Endothelial cell of umbilical vein (primary cell): Measurements from ENCODE around the gene SPEN. TPM values are rescaled to one million over a fixed set of nuclear protein-coding genes. Genes with fewer than 3 reads are reported as not detected.

ENCODE experiments used
- BruUV-seq: library from RNA; stranded (reverse); fragments of 400-500 nt; replicated peaks from 2 replicates; lab custom pipeline; 2021; lab: Mats Ljungman, UMichigan
- CTCF ChIA-PET: fragments of 300-600, 350-600 bp; sonication (Branson Sonifier 250); formaldehyde crosslinking; loops from one replicate; lab custom pipeline; 2021; ENCODE audit warnings: antibody characterized with exemption, inconsistent platforms; lab: Charles Lee
- POLR2A ChIA-PET: fragments of 300-600, 350-600 bp; sonication (Branson Sonifier 250); formaldehyde crosslinking; loops from one replicate; lab custom pipeline; 2021; ENCODE audit warnings: antibody characterized with exemption, inconsistent platforms; lab: Charles Lee
- DNase-seq: peaks from one replicate; pipeline ENCODE4 v3.0.0-alpha.2; 2011; ENCODE audit warnings: low read depth, low spot score
- FAIRE-seq: peaks from 2 replicates; lab custom pipeline; 2011; peaks lifted over from hg19 to GRCh38; lab: Jason Lieb, UNC
- H2AFZ ChIP-seq: 2 replicates; pipeline ENCODE4 v1.6.0; 2012; ENCODE audit warnings: low read depth, low read length, control low read depth, inconsistent platforms
- H3K27ac ChIP-seq: 2 replicates; pipeline ENCODE4 v1.5.1; 2011; ENCODE audit warnings: low read depth, mild to moderate bottlenecking, control low read depth, low read length, moderate library complexity; ENCODE audit not compliant: insufficient read depth
- H3K27me3 ChIP-seq, 2 experiments: 2 replicates each; pipeline versions ENCODE4 v1.6.0 to v1.6.1; 2011; ENCODE audit warnings: low read length in 2 of 2, mixed read lengths in 1 of 2; ENCODE audit not compliant: control insufficient read depth in 2 of 2, insufficient read depth in 2 of 2
- H3K36me3 ChIP-seq, 2 experiments: 2 replicates in 1 of 2; 3 replicates in 1 of 2; pipeline ENCODE4 v1.5.1; 2011; ENCODE audit warnings: low read length in 2 of 2, mild to moderate bottlenecking in 1 of 2, moderate library complexity in 1 of 2; ENCODE audit not compliant: control insufficient read depth in 2 of 2, insufficient read depth in 2 of 2; ENCODE audit errors: extremely low read depth in 1 of 2
- H3K4me1 ChIP-seq: 3 replicates; pipeline ENCODE4 v1.5.1; 2011; ENCODE audit warnings: mild to moderate bottlenecking, low read length; ENCODE audit not compliant: control insufficient read depth, insufficient read depth; ENCODE audit errors: extremely low read depth
- H3K4me2 ChIP-seq: 2 replicates; pipeline ENCODE4 v1.6.1; 2011; ENCODE audit warnings: low read length, control low read depth, mixed read lengths; ENCODE audit not compliant: insufficient read depth
- H3K4me3 ChIP-seq, 3 experiments: fragments of 200-600 bp in 1 of 3; sonication (generic), shearing (Covaris generic) in 1 of 3; replicated peaks in 1 of 3; 2 replicates each; pipeline ENCODE4 v1.5.1; 2011 to 2016; ENCODE audit warnings: control low read depth in 3 of 3, low read length in 3 of 3, mild to moderate bottlenecking in 2 of 3, inconsistent platforms in 1 of 3, low read depth in 1 of 3, moderate library complexity in 1 of 3; ENCODE audit not compliant: insufficient read depth in 1 of 3
- H3K79me2 ChIP-seq: 2 replicates; pipeline ENCODE4 v1.6.0; 2012; ENCODE audit warnings: low read length, inconsistent platforms; ENCODE audit not compliant: control insufficient read depth, insufficient read depth
- H3K9ac ChIP-seq: replicated peaks from 2 replicates; pipeline ENCODE3; 2011; ENCODE audit warnings: low read length, control low read depth; ENCODE audit not compliant: insufficient read depth; ENCODE audit errors: extremely low read depth
- H3K9me1 ChIP-seq: replicated peaks from 3 replicates; pipeline ENCODE4 v1.6.0; 2011; ENCODE audit warnings: mild to moderate bottlenecking, low read length; ENCODE audit not compliant: control insufficient read depth, insufficient read depth; ENCODE audit errors: extremely low read depth
- H3K9me3 ChIP-seq: replicated peaks from 2 replicates; pipeline ENCODE4 v1.5.1; 2012; ENCODE audit warnings: low read length, inconsistent platforms; ENCODE audit not compliant: control insufficient read depth, insufficient read depth
- H4K20me1 ChIP-seq: replicated peaks from 2 replicates; pipeline ENCODE3; 2011; ENCODE audit warnings: mild to moderate bottlenecking, low read length; ENCODE audit not compliant: control insufficient read depth, insufficient read depth; ENCODE audit errors: extremely low read depth
- CTCF ChIP-seq, 2 donors: IDR thresholded peaks; 1 replicate in 1 of 2; 2 replicates in 1 of 2; pipeline ENCODE4 v1.5.1; 2011; ENCODE audit warnings: low read length in 2 of 2, mild to moderate bottlenecking in 2 of 2, moderate library complexity in 2 of 2, control low read depth in 1 of 2, inconsistent platforms in 1 of 2, low read depth in 1 of 2; ENCODE audit not compliant: insufficient read depth in 1 of 2; ENCODE audit errors: extremely low read depth in 1 of 2
- EZH2 ChIP-seq: IDR thresholded peaks from 2 replicates; pipeline ENCODE4 v1.6.1; 2012; ENCODE audit warnings: borderline replicate concordance, low read depth, mild to moderate bottlenecking, moderate library complexity, low read length, inconsistent platforms; ENCODE audit not compliant: severe bottlenecking
- FOS ChIP-seq: IDR thresholded peaks from 2 replicates; pipeline ENCODE4 v1.6.1; 2011; ENCODE audit warnings: mild to moderate bottlenecking, low read length, moderate library complexity, borderline replicate concordance; ENCODE audit not compliant: insufficient read depth
- GATA2 ChIP-seq: IDR thresholded peaks from 2 replicates; pipeline ENCODE4 v1.7.0; 2011; ENCODE audit warnings: low read depth, mild to moderate bottlenecking, moderate library complexity, mixed read lengths, low read length; ENCODE audit not compliant: insufficient read length, insufficient read depth
- JUN ChIP-seq: IDR thresholded peaks from 2 replicates; pipeline ENCODE4 v1.6.1; 2011; ENCODE audit warnings: borderline replicate concordance, low read depth; ENCODE audit not compliant: insufficient read length, insufficient read depth
- MAX ChIP-seq: IDR thresholded peaks from 2 replicates; pipeline ENCODE4 v1.6.1; 2011; ENCODE audit not compliant: insufficient read depth, insufficient read length
- MYC ChIP-seq: IDR thresholded peaks from one replicate; pipeline ENCODE4 v1.6.1; 2011; ENCODE audit warnings: mild to moderate bottlenecking, low read depth, low read length
- POLR2A ChIP-seq: IDR thresholded peaks from 2 replicates; pipeline ENCODE4 v1.6.1; 2012; ENCODE audit warnings: low read depth, mild to moderate bottlenecking, control low read depth, low read length
- POLR2AphosphoS5 ChIP-seq: IDR thresholded peaks from 2 replicates; pipeline ENCODE4 v1.6.1; 2012; ENCODE audit warnings: low read depth, mild to moderate bottlenecking, control low read depth, low read length, moderate library complexity; ENCODE audit not compliant: insufficient read depth
- dilution Hi-C: fragments of 300-500 bp; cut with MboI; formaldehyde crosslinking; loops from one replicate; pipeline ENCODE4 v1.15.0; 2019; ENCODE audit warnings: low sequenced_read_pairs; ENCODE audit not compliant: extremely low pct_ligation_motif_present
- intact Hi-C: fragments of 100-400 bp; cut with micrococcal nuclease; formaldehyde crosslinking; loops from one replicate; pipeline ENCODE4 v1.10.0; 2022
- polyA plus RNA-seq, 4 experiments: library from polyadenylated mRNA; depleted of rRNA in 3 of 4; stranded (reverse) in 3 of 4; unstranded in 1 of 4; fragments of >200 nt; gene quantifications; 2 replicates each; pipeline versions ENCODE4 v1.2.1 to v1.2.3, GENCODE V29; 2011 to 2012; ENCODE audit warnings: missing spikeins in 1 of 4
- total RNA-seq: library from RNA; stranded (reverse); gene quantifications from 2 replicates; pipeline ENCODE4 v1.2.3, GENCODE V29; 2021

Gene SPEN
- total and polyA plus RNA-seq, 2 donors (not counting 3 experiments of a cell fraction or from before 2014, with no cell fraction given) = 9.3 to 44.4 TPM

GRCh38 chr1:15858672-15859372 lies 11.3 kb downstream of the SPEN start:
- Histone ChIP-seq H4K20me1 (peaks cover 3% of the 10 kb centered on the region), H3K27ac (no peak overlapping the region), H3K36me3 (no peaks in the 10 kb centered on the region), H3K4me1 (no peaks in the 10 kb centered on the region), H2AFZ (no peak overlapping the region), H3K9ac (no peak overlapping the region), H3K9me1 (no peaks in the 10 kb centered on the region), H3K79me2 (peaks cover 92% of the 10 kb centered on the region), H3K4me2 (no peak overlapping the region), H3K27me3 (no peaks in the 10 kb centered on the region), H3K9me3 (no peaks in the 10 kb centered on the region), H3K4me3 (no peak overlapping the region)
- FAIRE-seq (no peak), DNase-seq (no peak)
- ChIA-PET POLR2A (no interaction called here), CTCF (interaction anchor here (1.0 to 1.3 kb wide), 3 partner anchors 11 to 18 kb away, joined by 3 to 4 read pairs (median 4); partner anchors contain the start of gene SPEN)
- no TSS peak for BruUV-seq
- TF ChIP-seq JUN (no peak), GATA2 (no peak), MYC (no peak), POLR2AphosphoS5 (no peak), MAX (no peak), CTCF (IDR thresholded peaks at IDR 0.05; ENCODE audit: extremely low read depth in 1 of 2, insufficient read depth in 1 of 2, low read depth in 1 of 2, low read length in 2 of 2) (no peak), FOS (no peak), POLR2A (no peak), EZH2 (no peak)
- dilution Hi-C loops = no loop called here
- intact Hi-C loops = no loop called here
